Esophagus muscularis mucosa (tissue), 4 donors: Measurements from ENCODE around the gene TMEM132E. TPM values are rescaled to one million over a fixed set of nuclear protein-coding genes. Genes with fewer than 3 reads are reported as not detected.

Experiments used
- DNase-seq: peaks from one replicate; pipeline ENCODE4 v3.0.0-alpha.2; 2017; ENCODE audit errors: extremely low spot score
- H3K27ac ChIP-seq, 4 donors: fragments of 200-600 bp; sonication (generic); replicated peaks in 1 of 4; 1 replicate in 3 of 4; 2 replicates in 1 of 4; pipeline ENCODE4 v1.5.1; 2016 to 2019; ENCODE audit warnings: mild to moderate bottlenecking in 1 of 4
- H3K27me3 ChIP-seq, 4 donors: fragments of 200-600 bp; sonication (generic); one replicate each; pipeline versions ENCODE4 v1.5.1 to v1.6.0; 2016 to 2019
- H3K36me3 ChIP-seq, 4 donors: fragments of 200-600 bp; sonication (generic); one replicate each; pipeline ENCODE4 v1.5.1; 2016 to 2019
- H3K4me1 ChIP-seq, 4 donors: fragments of 200-600 bp; sonication (generic); one replicate each; pipeline ENCODE4 v1.5.1; 2016 to 2019
- H3K4me3 ChIP-seq, 4 donors: fragments of 200-600 bp; sonication (generic); 1 replicate in 2 of 4; 2 replicates in 2 of 4; pipeline ENCODE4 v1.5.1; 2016 to 2019; ENCODE audit warnings: mild to moderate bottlenecking in 4 of 4, moderate library complexity in 1 of 4
- H3K9me3 ChIP-seq, 4 donors: fragments of 200-600 bp; sonication (generic); 1 replicate in 3 of 4; 2 replicates in 1 of 4; pipeline ENCODE4 v1.5.1; 2016 to 2019
- EP300 ChIP-seq: sonication (generic); formaldehyde crosslinking; IDR thresholded peaks from one replicate; pipeline ENCODE4 v1.6.1; 2017; ENCODE audit warnings: antibody characterized with exemption
- POLR2A ChIP-seq: fragments of 450-650 bp; IDR thresholded peaks from one replicate; pipeline ENCODE4 v1.6.1; 2017; ENCODE audit warnings: antibody characterized with exemption, moderate library complexity, mild to moderate bottlenecking, low read depth
- POLR2AphosphoS5 ChIP-seq, 2 donors: sonication (generic); formaldehyde crosslinking; IDR thresholded peaks; one replicate each; pipeline ENCODE4 v1.6.1; 2017; ENCODE audit warnings: antibody characterized with exemption in 2 of 2
- WGBS: methylation state at CpG from one replicate; pipeline ENCODE4 v1.1.5; 2018; 5-methylcytosine and 5-hydroxymethylcytosine counted together
- intact Hi-C: fragments of 100-400 bp; cut with DNase I; formaldehyde crosslinking; loops from one replicate; pipeline ENCODE4 v1.15.1; 2023
- total RNA-seq, 4 donors: library from RNA; depleted of rRNA; stranded (reverse); fragments of >200 nt; gene quantifications; one replicate each; pipeline versions ENCODE4 v1.1.0 to v1.2.1, GENCODE V29; 2016
- TF ChIP-seq, protein P1 (sequence below), 3 experiments: fragments of 200-600 bp in 2 of 3; fragments of 450-650 bp in 1 of 3; sonication (generic) in 2 of 3; IDR thresholded peaks; one replicate each; pipeline ENCODE4 v1.5.1; 2017 to 2019; ENCODE audit warnings: antibody characterized with exemption in 3 of 3, mild to moderate bottlenecking in 2 of 3, moderate library complexity in 1 of 3

TMEM132E gene
- total RNA-seq, 4 donors from 2014 or later: under 0.01 to 0.06 TPM; not detected in 2

DNA sequence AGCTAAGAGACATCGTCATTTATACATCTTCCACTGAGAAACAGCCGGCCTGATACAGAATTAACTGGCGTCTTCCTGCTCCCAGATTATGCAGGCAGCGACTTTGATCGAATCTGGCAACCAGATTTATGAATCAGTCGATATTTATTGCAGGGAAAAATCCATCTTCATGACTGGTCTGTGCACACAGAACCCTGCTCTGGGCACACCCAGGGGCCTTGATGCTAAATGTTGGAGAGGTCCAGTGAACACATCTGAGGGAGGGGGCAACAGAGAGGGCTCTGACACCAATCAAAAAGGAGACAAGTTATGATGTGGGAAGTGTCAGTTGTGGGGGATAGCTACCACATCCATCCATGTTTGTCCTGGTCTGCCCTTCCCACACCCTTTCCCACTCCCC, 102.9 kb downstream of the TMEM132E start:
- Histone ChIP-seq H3K36me3 (no peaks in the 10 kb centered on the region), H3K27me3 (peaks cover 0 to 25% (median 0%) of the 10 kb centered on the region in 4 donors), H3K4me1 (no peaks in the 10 kb centered on the region), H3K9me3 (no peaks in the 10 kb centered on the region), H3K4me3 (no peak overlapping the region), H3K27ac (no peak overlapping the region)
- 79% methylated on average over 6 of the region's 6 CpGs for WGBS
- no peak for TF ChIP-seq EP300
- no peak for DNase-seq
- intact Hi-C loops: no loop called here

GRCh38 chr17:34683390-34683789, 104.0 kb downstream of the TMEM132E start:
- peaks cover 0 to 25% (median 0%) of the 10 kb centered on the region in 4 donors for H3K27me3 ChIP-seq
- intact Hi-C loops: no loop called here
- H3K4me3 ChIP-seq: no peak overlapping the region
- H3K27ac ChIP-seq: no peak overlapping the region
- H3K36me3 ChIP-seq: no peaks in the 10 kb centered on the region
- H3K4me1 ChIP-seq: no peaks in the 10 kb centered on the region
- no peak for DNase-seq
- 77% methylated on average over 2 of the region's 2 CpGs for WGBS
- peaks cover 0 to 5% (median 0%) of the 10 kb centered on the region in 4 donors for H3K9me3 ChIP-seq
- no peak for TF ChIP-seq POLR2A
- TF ChIP-seq EP300: no peak
- TF ChIP-seq POLR2AphosphoS5 (IDR thresholded peaks at IDR 0.05): no peak
- TF ChIP-seq, protein P1, sequence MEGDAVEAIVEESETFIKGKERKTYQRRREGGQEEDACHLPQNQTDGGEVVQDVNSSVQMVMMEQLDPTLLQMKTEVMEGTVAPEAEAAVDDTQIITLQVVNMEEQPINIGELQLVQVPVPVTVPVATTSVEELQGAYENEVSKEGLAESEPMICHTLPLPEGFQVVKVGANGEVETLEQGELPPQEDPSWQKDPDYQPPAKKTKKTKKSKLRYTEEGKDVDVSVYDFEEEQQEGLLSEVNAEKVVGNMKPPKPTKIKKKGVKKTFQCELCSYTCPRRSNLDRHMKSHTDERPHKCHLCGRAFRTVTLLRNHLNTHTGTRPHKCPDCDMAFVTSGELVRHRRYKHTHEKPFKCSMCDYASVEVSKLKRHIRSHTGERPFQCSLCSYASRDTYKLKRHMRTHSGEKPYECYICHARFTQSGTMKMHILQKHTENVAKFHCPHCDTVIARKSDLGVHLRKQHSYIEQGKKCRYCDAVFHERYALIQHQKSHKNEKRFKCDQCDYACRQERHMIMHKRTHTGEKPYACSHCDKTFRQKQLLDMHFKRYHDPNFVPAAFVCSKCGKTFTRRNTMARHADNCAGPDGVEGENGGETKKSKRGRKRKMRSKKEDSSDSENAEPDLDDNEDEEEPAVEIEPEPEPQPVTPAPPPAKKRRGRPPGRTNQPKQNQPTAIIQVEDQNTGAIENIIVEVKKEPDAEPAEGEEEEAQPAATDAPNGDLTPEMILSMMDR (IDR thresholded peaks at IDR 0.05): no peak

Other genes starting within 250 kb of the TMEM132E start
- gene CCL13, start 223.1 kb upstream of the TMEM132E start, total RNA-seq: 1 to 10 TPM in 2 of 4 donors, under 1 TPM in 1, not detected in 1; 0.78 to 3.6 (median 2.0) TPM
- gene CCL1, start 216.3 kb upstream of the TMEM132E start, total RNA-seq: not detected